Stimulated activated naive CD4-positive, alpha-beta T cell treated with Interleukin-2 at 50 U/mL for 16 hours (primary cell): ENCODE results near the gene MINPP1.
"Not testable (repeated sequence)": the region's sequence is repeated elsewhere in the genome, so short reads cannot be mapped to it uniquely, and the experiment has no call there.

Source experiments
- DNase-seq: peaks from one replicate; lab custom pipeline; 2025; lab: John Stamatoyannopoulos, UW

The MINPP1 gene

GRCh38 chr10:87575851-87576250 lies 71.2 kb downstream of the MINPP1 start:
- DNase-seq = no peak

GRCh38 chr10:87578160-87578841 lies 73.6 kb downstream of the MINPP1 start:
- DNase-seq = no peak

- no peak for DNase-seq
Measured at GRCh38 chr10:87578842-87579401, 74.2 kb downstream of the MINPP1 start.

GRCh38 chr10:87579563-87579962 lies 74.9 kb downstream of the MINPP1 start:
- no peak for DNase-seq

GRCh38 chr10:87580016-87580415 lies 75.3 kb downstream of the MINPP1 start:
- no peak for DNase-seq

- DNase-seq = no peak
Measured at GRCh38 chr10:87585565-87586514, 81.1 kb downstream of the MINPP1 start.

- no peak for DNase-seq
Measured at GRCh38 chr10:87589645-87590051, 85.0 kb downstream of the MINPP1 start.

GRCh38 chr10:87590705-87591588 lies 86.3 kb downstream of the MINPP1 start:
- DNase-seq = no peak

- no peak for DNase-seq
Measured at GRCh38 chr10:87591589-87591886, 86.8 kb downstream of the MINPP1 start.

GRCh38 chr10:87592920-87593319 lies 88.2 kb downstream of the MINPP1 start:
- DNase-seq = not testable (repeated sequence)

GRCh38 chr10:87593702-87594101 lies 89.0 kb downstream of the MINPP1 start:
- DNase-seq = no peak

- DNase-seq = no peak
Measured at GRCh38 chr10:87594181-87594580, 89.5 kb downstream of the MINPP1 start.

GRCh38 chr10:87594864-87595263 lies 90.2 kb downstream of the MINPP1 start:
- DNase-seq = no peak

GRCh38 chr10:87596351-87596750 lies 91.7 kb downstream of the MINPP1 start:
- no peak for DNase-seq

- no peak for DNase-seq
Measured at GRCh38 chr10:87598700-87599099, 94.0 kb downstream of the MINPP1 start.

GRCh38 chr10:87600581-87600980 lies 95.9 kb downstream of the MINPP1 start:
- no peak for DNase-seq
